Neural progenitor cell (in vitro differentiated cells): ENCODE data around the gene HSD17B14. TPM values are rescaled to one million over a fixed set of nuclear protein-coding genes. Genes with fewer than 3 reads are reported as not detected.

Experiments
- DNase-seq: peaks from one replicate; pipeline ENCODE4 v3.0.0-alpha.2; 2016; ENCODE audit warnings: low spot score
- H2AFZ ChIP-seq: fragments of 200-600 bp; sonication (generic); replicated peaks from 2 replicates; pipeline ENCODE4 v1.6.1; 2016; ENCODE audit warnings: antibody characterized with exemption
- H3F3A ChIP-seq: fragments of 200-600 bp; sonication (generic); 2 replicates; pipeline ENCODE4 v1.6.1; 2016; ENCODE audit warnings: antibody characterized with exemption, low read depth
- H3K27ac ChIP-seq: fragments of 200-600 bp; sonication (generic); 2 replicates; pipeline ENCODE4 v1.5.1; 2016; ENCODE audit warnings: mild to moderate bottlenecking
- H3K27me3 ChIP-seq: fragments of 200-600 bp; sonication (generic); 2 replicates; pipeline ENCODE4 v1.6.1; 2016; ENCODE audit warnings: mild to moderate bottlenecking, moderate library complexity
- H3K36me3 ChIP-seq: fragments of 200-600 bp; sonication (generic); 2 replicates; pipeline ENCODE4 v1.5.1; 2016
- H3K4me1 ChIP-seq: fragments of 200-600 bp; sonication (generic); 2 replicates; pipeline ENCODE4 v1.6.1; 2016; ENCODE audit warnings: mixed run types
- H3K4me2 ChIP-seq: fragments of 200-600 bp; sonication (generic); 2 replicates; pipeline ENCODE4 v1.6.1; 2016
- H3K4me3 ChIP-seq: fragments of 200-600 bp; sonication (generic); 2 replicates; pipeline ENCODE4 v1.5.1; 2016
- H3K79me2 ChIP-seq: fragments of 200-600 bp; sonication (generic); 2 replicates; pipeline ENCODE4 v1.6.1; 2016; ENCODE audit warnings: low read depth
- H3K9ac ChIP-seq: fragments of 200-600 bp; sonication (generic); 2 replicates; pipeline ENCODE4 v1.6.1; 2016
- H3K9me3 ChIP-seq: fragments of 200-600 bp; sonication (generic); 2 replicates; pipeline ENCODE4 v1.5.1; 2016; ENCODE audit warnings: low read depth
- H4K20me1 ChIP-seq: fragments of 200-600 bp; sonication (generic); 2 replicates; pipeline ENCODE4 v1.6.1; 2016; ENCODE audit warnings: low read depth
- H3K27ac Mint-ChIP-seq: 3 replicates; pipeline ENCODE4 v1.8.0; 2021; ENCODE audit warnings: mixed read lengths
- H3K27me3 Mint-ChIP-seq: 2 replicates; pipeline ENCODE4 v1.8.0; 2022; ENCODE audit warnings: low read depth, mild to moderate bottlenecking, inconsistent platforms, moderate library complexity, mixed read lengths; ENCODE audit not compliant: insufficient read depth
- H3K36me3 Mint-ChIP-seq: 3 replicates; pipeline ENCODE4 v1.8.0; 2021; ENCODE audit warnings: mixed read lengths
- H3K4me1 Mint-ChIP-seq: 3 replicates; pipeline ENCODE4 v1.8.0; 2021; ENCODE audit warnings: mixed read lengths
- H3K4me3 Mint-ChIP-seq: 3 replicates; pipeline ENCODE4 v1.8.0; 2021; ENCODE audit warnings: mild to moderate bottlenecking, moderate library complexity, mixed read lengths
- H3K9me3 Mint-ChIP-seq: 3 replicates; pipeline ENCODE4 v1.8.0; 2020; ENCODE audit warnings: mixed read lengths
- EZH2 ChIP-seq: fragments of 200-600 bp; sonication (generic); IDR thresholded peaks from 2 replicates; pipeline ENCODE4 v1.6.1; 2017; ENCODE audit warnings: antibody characterized with exemption, mild to moderate bottlenecking, moderate library complexity
- EZH2phosphoT487 ChIP-seq: fragments of 200-600 bp; sonication (generic); IDR thresholded peaks from 2 replicates; pipeline ENCODE4 v1.6.1; 2017; ENCODE audit warnings: antibody characterized with exemption
- total RNA-seq: library from RNA; depleted of rRNA; stranded (reverse); fragments of >200 nt; gene quantifications from 2 replicates; pipeline ENCODE4 v1.2.3, GENCODE V29; 2015; ENCODE audit warnings: low replicate concordance
- TF ChIP-seq, protein P1 (sequence below): fragments of 200-600 bp; sonication (generic); IDR thresholded peaks from 2 replicates; pipeline ENCODE4 v1.5.1; 2017; ENCODE audit warnings: antibody characterized with exemption, mild to moderate bottlenecking

HSD17B14 gene
- total RNA-seq, 1 donor from 2014 or later, result 11.2 TPM

- H3K9me3 Mint-ChIP-seq, result no peaks in the 10 kb centered on the region
- no peak overlapping the region for H2AFZ ChIP-seq
- no peaks in the 10 kb centered on the region for H3K79me2 ChIP-seq
- no peak overlapping the region for H3K4me2 ChIP-seq
- no peaks in the 10 kb centered on the region for H4K20me1 ChIP-seq
- H3K9ac ChIP-seq, result no peak overlapping the region
- H3K4me1 Mint-ChIP-seq, result peaks cover 30% of the 10 kb centered on the region
- no peak for DNase-seq
- H3F3A ChIP-seq, result peaks cover 6% of the 10 kb centered on the region
- H3K4me3 Mint-ChIP-seq, result peak overlapping the region; percentile 38
- no peaks in the 10 kb centered on the region for H3K27me3 Mint-ChIP-seq
- H3K4me1 ChIP-seq, result peaks cover 8% of the 10 kb centered on the region
- peaks cover 3% of the 10 kb centered on the region for H3K36me3 Mint-ChIP-seq
- H3K4me3 ChIP-seq, result no peak overlapping the region
- H3K36me3 ChIP-seq, result no peaks in the 10 kb centered on the region
- TF ChIP-seq, protein P1, sequence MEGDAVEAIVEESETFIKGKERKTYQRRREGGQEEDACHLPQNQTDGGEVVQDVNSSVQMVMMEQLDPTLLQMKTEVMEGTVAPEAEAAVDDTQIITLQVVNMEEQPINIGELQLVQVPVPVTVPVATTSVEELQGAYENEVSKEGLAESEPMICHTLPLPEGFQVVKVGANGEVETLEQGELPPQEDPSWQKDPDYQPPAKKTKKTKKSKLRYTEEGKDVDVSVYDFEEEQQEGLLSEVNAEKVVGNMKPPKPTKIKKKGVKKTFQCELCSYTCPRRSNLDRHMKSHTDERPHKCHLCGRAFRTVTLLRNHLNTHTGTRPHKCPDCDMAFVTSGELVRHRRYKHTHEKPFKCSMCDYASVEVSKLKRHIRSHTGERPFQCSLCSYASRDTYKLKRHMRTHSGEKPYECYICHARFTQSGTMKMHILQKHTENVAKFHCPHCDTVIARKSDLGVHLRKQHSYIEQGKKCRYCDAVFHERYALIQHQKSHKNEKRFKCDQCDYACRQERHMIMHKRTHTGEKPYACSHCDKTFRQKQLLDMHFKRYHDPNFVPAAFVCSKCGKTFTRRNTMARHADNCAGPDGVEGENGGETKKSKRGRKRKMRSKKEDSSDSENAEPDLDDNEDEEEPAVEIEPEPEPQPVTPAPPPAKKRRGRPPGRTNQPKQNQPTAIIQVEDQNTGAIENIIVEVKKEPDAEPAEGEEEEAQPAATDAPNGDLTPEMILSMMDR, result no peak
- TF ChIP-seq EZH2, result no peak
- TF ChIP-seq EZH2phosphoT487, result no peak
- peak overlapping the region; percentile 62 for H3K27ac ChIP-seq
- H3K27ac Mint-ChIP-seq, result peak overlapping the region; percentile 89
- H3K27me3 ChIP-seq, result no peaks in the 10 kb centered on the region
- H3K9me3 ChIP-seq, result no peaks in the 10 kb centered on the region
Observed at GRCh38 chr19:48799358-48800300, 36.7 kb downstream of the HSD17B14 start.

DNA sequence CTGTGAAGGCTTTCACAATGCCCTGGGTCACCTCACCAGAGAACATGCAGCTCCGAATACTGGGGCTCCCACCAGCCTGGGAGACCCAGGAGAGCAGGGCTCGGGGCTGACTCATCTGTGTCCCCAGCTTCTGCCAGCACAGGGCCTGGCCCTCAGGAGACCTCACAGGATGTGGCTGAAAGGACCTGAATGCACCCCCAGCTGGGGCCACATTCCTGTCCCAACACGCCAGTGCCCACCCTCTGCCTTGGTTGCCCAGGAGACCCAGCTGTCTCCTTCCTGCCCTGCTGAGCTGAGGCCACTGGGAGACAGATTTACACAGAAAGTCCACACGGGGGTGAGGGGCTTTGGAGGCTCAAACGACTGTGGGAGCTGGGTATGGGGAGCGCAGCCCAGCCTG, 37.4 kb downstream of the HSD17B14 start:
- peaks cover 6% of the 10 kb centered on the region for H3F3A ChIP-seq
- H3K4me2 ChIP-seq, result peak overlapping the region; percentile 2
- no peaks in the 10 kb centered on the region for H3K36me3 ChIP-seq
- H4K20me1 ChIP-seq, result no peaks in the 10 kb centered on the region
- H3K79me2 ChIP-seq, result no peaks in the 10 kb centered on the region
- H3K9me3 Mint-ChIP-seq, result no peaks in the 10 kb centered on the region
- H3K9ac ChIP-seq, result no peak overlapping the region
- peak; percentile 51 for DNase-seq
- peaks cover 31% of the 10 kb centered on the region for H3K4me1 Mint-ChIP-seq
- peaks cover 3% of the 10 kb centered on the region for H3K36me3 Mint-ChIP-seq
- H3K27me3 ChIP-seq, result no peaks in the 10 kb centered on the region
- H3K27ac Mint-ChIP-seq, result peak overlapping the region; percentile 50
- no peak overlapping the region for H2AFZ ChIP-seq
- no peaks in the 10 kb centered on the region for H3K27me3 Mint-ChIP-seq
- no peaks in the 10 kb centered on the region for H3K9me3 ChIP-seq
- no peak overlapping the region for H3K4me3 Mint-ChIP-seq
- H3K4me1 ChIP-seq, result peaks cover 8% of the 10 kb centered on the region
- peak overlapping the region; percentile 62 for H3K27ac ChIP-seq
- TF ChIP-seq, protein P1, result no peak
- TF ChIP-seq EZH2phosphoT487 (no peak), EZH2 (no peak)
- H3K4me3 ChIP-seq, result no peak overlapping the region

DNA sequence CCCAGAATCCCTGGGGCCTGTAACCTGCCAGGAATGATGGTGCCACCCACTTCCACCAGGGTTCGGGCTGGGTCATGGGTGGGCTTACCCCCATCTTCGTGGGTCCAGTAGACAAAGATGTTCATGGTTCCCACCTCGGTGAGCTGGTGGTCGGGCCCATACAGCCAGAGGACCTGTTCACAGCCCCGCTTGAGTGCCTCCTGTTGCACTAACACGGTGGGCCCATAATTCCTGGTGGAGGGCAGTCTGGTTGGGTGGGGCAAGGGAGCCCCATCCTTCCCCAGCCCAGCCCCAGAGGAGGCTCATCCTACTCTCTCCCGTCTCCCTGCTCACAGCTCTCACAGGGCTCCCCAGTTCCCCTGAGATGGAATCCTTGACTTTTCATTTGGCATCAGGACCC, 39.2 kb downstream of the HSD17B14 start:
- Mint-ChIP-seq H3K9me3 (no peaks in the 10 kb centered on the region), H3K36me3 (peaks cover 3% of the 10 kb centered on the region), H3K4me1 (peaks cover 31% of the 10 kb centered on the region), H3K27ac (peak overlapping the region; percentile 92), H3K4me3 (peak overlapping the region; percentile 50), H3K27me3 (peaks cover 2% of the 10 kb centered on the region)
- H3K4me2 ChIP-seq, result no peak overlapping the region
- no peaks in the 10 kb centered on the region for H3K9me3 ChIP-seq
- no peak overlapping the region for H3K4me3 ChIP-seq
- no peaks in the 10 kb centered on the region for H3K36me3 ChIP-seq
- TF ChIP-seq EZH2phosphoT487 (no peak), EZH2 (no peak)
- TF ChIP-seq, protein P1, result no peak
- H3K9ac ChIP-seq, result no peak overlapping the region
- H2AFZ ChIP-seq, result no peak overlapping the region
- peaks cover 8% of the 10 kb centered on the region for H3K4me1 ChIP-seq
- H3K27me3 ChIP-seq, result no peaks in the 10 kb centered on the region
- H4K20me1 ChIP-seq, result no peaks in the 10 kb centered on the region
- H3K79me2 ChIP-seq, result no peaks in the 10 kb centered on the region
- no peak for DNase-seq
- H3F3A ChIP-seq, result peaks cover 6% of the 10 kb centered on the region
- no peak overlapping the region for H3K27ac ChIP-seq
